ENCODE results near the gene PLXNC1. TPM values are rescaled to one million over a fixed set of nuclear protein-coding genes. Genes with fewer than 3 reads are reported as not detected.

Gene PLXNC1
- polyA plus RNA-seq, 1 of the 3 experiments (the other 2 are of a cell fraction), result 0.23 TPM

DNA sequence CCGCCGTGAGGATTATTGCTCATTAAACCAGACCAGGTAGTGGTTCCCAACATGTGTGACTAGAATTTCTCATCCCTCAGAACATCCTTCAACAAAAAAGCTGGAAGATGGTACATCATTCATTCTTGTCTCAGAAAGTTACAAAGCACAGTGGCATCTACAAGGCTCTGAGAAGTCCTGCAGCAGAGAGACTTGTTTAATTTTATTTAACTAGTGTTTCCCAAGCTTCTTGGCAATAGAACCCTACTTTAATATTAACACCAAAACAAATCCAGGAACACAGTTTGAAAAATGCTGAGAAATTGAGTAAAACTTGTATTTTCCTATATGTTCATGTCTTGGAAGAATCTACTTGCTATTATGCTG, 54.8 kb downstream of the PLXNC1 start (continued):
- TF ChIP-seq TEAD4 (IDR thresholded peaks at IDR 0.05; ENCODE audit: borderline replicate concordance, insufficient read depth), result no peak
- TF ChIP-seq RXRA (IDR thresholded peaks at IDR 0.05; ENCODE audit: borderline replicate concordance, low read depth), result no peak
- no peak for TF ChIP-seq TAF1 (IDR thresholded peaks at IDR 0.05; ENCODE audit: borderline replicate concordance, low read depth, low read length)

DNA sequence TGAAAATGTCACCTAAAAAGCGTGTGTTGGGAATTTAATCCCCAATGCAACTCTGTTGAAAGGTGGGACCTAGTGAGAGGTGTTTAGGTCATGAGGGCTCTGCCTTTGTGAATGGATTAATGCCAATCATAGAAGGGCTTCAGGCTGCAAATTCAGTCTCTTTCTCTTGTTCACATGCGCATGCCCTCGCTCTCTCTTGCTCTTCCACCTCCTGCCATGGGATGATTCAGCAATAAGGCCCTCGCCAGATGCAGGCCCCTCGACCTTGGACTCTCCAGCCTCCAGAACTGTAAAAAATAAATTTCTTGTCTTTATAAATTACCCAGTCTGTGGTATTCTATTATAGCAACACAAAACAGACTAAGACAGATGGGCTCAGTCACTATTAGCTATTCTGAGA, 55.4 kb downstream of the PLXNC1 start:
- Histone ChIP-seq H3K27me3 (ENCODE audit: insufficient read depth) (no peaks in the 10 kb centered on the region), H4K20me1 (ENCODE audit: insufficient read depth) (no peaks in the 10 kb centered on the region), H3K9ac (no peak overlapping the region), H3K4me2 (no peak overlapping the region), H3K9me3 (no peaks in the 10 kb centered on the region), H3K36me3 (replicated peaks in 1 of 2; ENCODE audit: control insufficient read depth in 1 of 2, insufficient read depth in 2 of 2, low read length in 1 of 2) (no peaks in the 10 kb centered on the region), H3F3A (replicated peaks; ENCODE audit: insufficient read depth) (no peaks in the 10 kb centered on the region), H3K79me2 (ENCODE audit: insufficient read depth) (no peaks in the 10 kb centered on the region), H3K27ac (ENCODE audit: low read depth in 2 of 2, low read length in 1 of 2) (no peak overlapping the region), H3K4me3 (ENCODE audit: low read depth in 2 of 2, low read length in 1 of 2) (no peak overlapping the region), H3K9me2 (no peaks in the 10 kb centered on the region), H3K4me1 (ENCODE audit: control insufficient read depth in 1 of 2, insufficient read depth in 2 of 2, low read depth in 1 of 2, low read length in 1 of 2) (peaks cover 0 to 12% of the 10 kb centered on the region in 2 experiments; a peak in 3 of 4 replicates), H2AFZ (ENCODE audit: low read depth) (no peak overlapping the region)
- no peak for TF ChIP-seq ELF1 (IDR thresholded peaks at IDR 0.05)
- TF ChIP-seq FOXJ3 (CRISPR knock-in tag; IDR thresholded peaks at IDR 0.05), result no peak
- TF ChIP-seq, protein P1, sequence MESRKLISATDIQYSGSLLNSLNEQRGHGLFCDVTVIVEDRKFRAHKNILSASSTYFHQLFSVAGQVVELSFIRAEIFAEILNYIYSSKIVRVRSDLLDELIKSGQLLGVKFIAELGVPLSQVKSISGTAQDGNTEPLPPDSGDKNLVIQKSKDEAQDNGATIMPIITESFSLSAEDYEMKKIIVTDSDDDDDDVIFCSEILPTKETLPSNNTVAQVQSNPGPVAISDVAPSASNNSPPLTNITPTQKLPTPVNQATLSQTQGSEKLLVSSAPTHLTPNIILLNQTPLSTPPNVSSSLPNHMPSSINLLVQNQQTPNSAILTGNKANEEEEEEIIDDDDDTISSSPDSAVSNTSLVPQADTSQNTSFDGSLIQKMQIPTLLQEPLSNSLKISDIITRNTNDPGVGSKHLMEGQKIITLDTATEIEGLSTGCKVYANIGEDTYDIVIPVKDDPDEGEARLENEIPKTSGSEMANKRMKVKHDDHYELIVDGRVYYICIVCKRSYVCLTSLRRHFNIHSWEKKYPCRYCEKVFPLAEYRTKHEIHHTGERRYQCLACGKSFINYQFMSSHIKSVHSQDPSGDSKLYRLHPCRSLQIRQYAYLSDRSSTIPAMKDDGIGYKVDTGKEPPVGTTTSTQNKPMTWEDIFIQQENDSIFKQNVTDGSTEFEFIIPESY (IDR thresholded peaks at IDR 0.05; ENCODE audit: borderline replicate concordance, low read depth), result no peak
- TF ChIP-seq GABPA (IDR thresholded peaks at IDR 0.05; ENCODE audit: low read depth), result no peak
- TF ChIP-seq, protein P2, sequence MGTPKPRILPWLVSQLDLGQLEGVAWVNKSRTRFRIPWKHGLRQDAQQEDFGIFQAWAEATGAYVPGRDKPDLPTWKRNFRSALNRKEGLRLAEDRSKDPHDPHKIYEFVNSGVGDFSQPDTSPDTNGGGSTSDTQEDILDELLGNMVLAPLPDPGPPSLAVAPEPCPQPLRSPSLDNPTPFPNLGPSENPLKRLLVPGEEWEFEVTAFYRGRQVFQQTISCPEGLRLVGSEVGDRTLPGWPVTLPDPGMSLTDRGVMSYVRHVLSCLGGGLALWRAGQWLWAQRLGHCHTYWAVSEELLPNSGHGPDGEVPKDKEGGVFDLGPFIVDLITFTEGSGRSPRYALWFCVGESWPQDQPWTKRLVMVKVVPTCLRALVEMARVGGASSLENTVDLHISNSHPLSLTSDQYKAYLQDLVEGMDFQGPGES (IDR thresholded peaks at IDR 0.05; ENCODE audit: low read depth, low read length), result no peak
- no peak for TF ChIP-seq NRF1 (IDR thresholded peaks at IDR 0.05; ENCODE audit: low read depth, low read length)
- no peak for TF ChIP-seq SIN3A (IDR thresholded peaks at IDR 0.05; ENCODE audit: borderline replicate concordance, low read depth, low read length)
- no peak for TF ChIP-seq TAF1 (IDR thresholded peaks at IDR 0.05; ENCODE audit: borderline replicate concordance, low read depth, low read length)
- TF ChIP-seq NFIC (IDR thresholded peaks at IDR 0.05; ENCODE audit: borderline replicate concordance), result no peak
- TF ChIP-seq JUND (IDR thresholded peaks at IDR 0.05), result no peak
- TF ChIP-seq, protein P3, sequence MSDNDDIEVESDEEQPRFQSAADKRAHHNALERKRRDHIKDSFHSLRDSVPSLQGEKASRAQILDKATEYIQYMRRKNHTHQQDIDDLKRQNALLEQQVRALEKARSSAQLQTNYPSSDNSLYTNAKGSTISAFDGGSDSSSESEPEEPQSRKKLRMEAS (IDR thresholded peaks at IDR 0.05; ENCODE audit: low read depth), result no peak
- TF ChIP-seq, protein P4, sequence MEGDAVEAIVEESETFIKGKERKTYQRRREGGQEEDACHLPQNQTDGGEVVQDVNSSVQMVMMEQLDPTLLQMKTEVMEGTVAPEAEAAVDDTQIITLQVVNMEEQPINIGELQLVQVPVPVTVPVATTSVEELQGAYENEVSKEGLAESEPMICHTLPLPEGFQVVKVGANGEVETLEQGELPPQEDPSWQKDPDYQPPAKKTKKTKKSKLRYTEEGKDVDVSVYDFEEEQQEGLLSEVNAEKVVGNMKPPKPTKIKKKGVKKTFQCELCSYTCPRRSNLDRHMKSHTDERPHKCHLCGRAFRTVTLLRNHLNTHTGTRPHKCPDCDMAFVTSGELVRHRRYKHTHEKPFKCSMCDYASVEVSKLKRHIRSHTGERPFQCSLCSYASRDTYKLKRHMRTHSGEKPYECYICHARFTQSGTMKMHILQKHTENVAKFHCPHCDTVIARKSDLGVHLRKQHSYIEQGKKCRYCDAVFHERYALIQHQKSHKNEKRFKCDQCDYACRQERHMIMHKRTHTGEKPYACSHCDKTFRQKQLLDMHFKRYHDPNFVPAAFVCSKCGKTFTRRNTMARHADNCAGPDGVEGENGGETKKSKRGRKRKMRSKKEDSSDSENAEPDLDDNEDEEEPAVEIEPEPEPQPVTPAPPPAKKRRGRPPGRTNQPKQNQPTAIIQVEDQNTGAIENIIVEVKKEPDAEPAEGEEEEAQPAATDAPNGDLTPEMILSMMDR (IDR thresholded peaks at IDR 0.05), result no peak
- no peak for DNase-seq
- POLR2A ChIA-PET, result no interaction called here
- CTCF ChIA-PET, result interaction anchor here (0.9 kb wide), 1 partner anchor 56 kb away, joined by 3 read pairs; no protein-coding TSS in a partner anchor
- WGBS (ENCODE audit: low lambda C conversion rate), result 79% methylated on average over 5 of the region's 5 CpGs

Data from SK-N-SH (cell line).